ENCODE measurements around the gene IFT22.

- TF ChIP-seq CTCF (IDR thresholded peaks at IDR 0.05) (no peak), POLR2A (IDR thresholded peaks at IDR 0.05) (no peak), POLR2AphosphoS5 (IDR thresholded peaks at IDR 0.05; ENCODE audit: insufficient read depth in 1 of 2, low read depth in 1 of 2) (no peak)
Observed at GRCh38 chr7:101299511-101300464, 21.8 kb downstream of the IFT22 start.
